ENCODE results near the gene SERPINB5.

GRCh38 chr18:63479826-63480225 is 3.1 kb downstream of the SERPINB5 start:
- no peak for TF ChIP-seq GATA3 (IDR thresholded peaks at IDR 0.05; ENCODE audit: low read depth, low read length)
- TF ChIP-seq GATA2 (IDR thresholded peaks at IDR 0.05; ENCODE audit: low read depth, low read length) = no peak

Data from SH-SY5Y (cell line).